Ammon's horn (tissue), 1 donor: Measurements from ENCODE around the gene PFDN1.
A peak's percentile ranks its signal among the peaks of the same experiment; 100 is the strongest.

Experiments
- DNase-seq: peaks from one replicate; pipeline ENCODE4 v3.0.0-alpha.2; 2016; ENCODE audit warnings: low spot score

The PFDN1 gene

GRCh38 chr5:140258873-140259272 is 44.0 kb downstream of the PFDN1 start:
- DNase-seq, result no peak

- no peak for DNase-seq
Observed at GRCh38 chr5:140258016-140258415, 44.9 kb downstream of the PFDN1 start.

GRCh38 chr5:140256726-140257125 is 46.2 kb downstream of the PFDN1 start:
- no peak for DNase-seq

- DNase-seq, result no peak
Observed at GRCh38 chr5:140255460-140256157, 47.3 kb downstream of the PFDN1 start.

GRCh38 chr5:140253985-140254384 is 48.9 kb downstream of the PFDN1 start:
- DNase-seq, result no peak

- no peak for DNase-seq
Observed at GRCh38 chr5:140252470-140253126, 50.3 kb downstream of the PFDN1 start.

- no peak for DNase-seq
Observed at GRCh38 chr5:140251527-140251973, 51.4 kb downstream of the PFDN1 start.

GRCh38 chr5:140250386-140250785 is 52.5 kb downstream of the PFDN1 start:
- DNase-seq, result no peak

GRCh38 chr5:140249536-140249935 is 53.4 kb downstream of the PFDN1 start:
- no peak for DNase-seq

- DNase-seq, result no peak
Observed at GRCh38 chr5:140248414-140248813, 54.5 kb downstream of the PFDN1 start.

GRCh38 chr5:140246378-140247122 is 56.4 kb downstream of the PFDN1 start:
- peak; percentile 73 for DNase-seq

- no peak for DNase-seq
Observed at GRCh38 chr5:140245926-140246325, 57.0 kb downstream of the PFDN1 start.

- DNase-seq, result no peak
Observed at GRCh38 chr5:140245341-140245740, 57.6 kb downstream of the PFDN1 start.

- DNase-seq, result peak; percentile 97
Observed at GRCh38 chr5:140244525-140245025, 58.3 kb downstream of the PFDN1 start.

- no peak for DNase-seq
Observed at GRCh38 chr5:140243706-140244250, 59.1 kb downstream of the PFDN1 start.

GRCh38 chr5:140242890-140243585 is 59.9 kb downstream of the PFDN1 start:
- no peak for DNase-seq

GRCh38 chr5:140242099-140242498 is 60.8 kb downstream of the PFDN1 start:
- no peak for DNase-seq

- DNase-seq, result peak; percentile 96
Observed at GRCh38 chr5:140240987-140241706, 61.8 kb downstream of the PFDN1 start.

- DNase-seq, result peak; percentile 81
Observed at GRCh38 chr5:140239939-140240700, 62.8 kb downstream of the PFDN1 start.

GRCh38 chr5:140239461-140239860 is 63.4 kb downstream of the PFDN1 start:
- no peak for DNase-seq
